ENCODE data around the gene OLFML2A.

OLFML2A gene

GRCh38 chr9:124849801-124850200, 72.9 kb downstream of the OLFML2A start:
- Mint-ChIP-seq H3K27ac (ENCODE audit: low read depth) (no peak overlapping the region), H3K27me3 (peaks cover 9% of the 10 kb centered on the region), H3K36me3 (ENCODE audit: insufficient read depth) (peaks cover 4% of the 10 kb centered on the region), H3K9me3 (no peaks in the 10 kb centered on the region), H3K4me1 (peaks cover 18% of the 10 kb centered on the region), H3K4me3 (no peak overlapping the region)
- no peak for DNase-seq (ENCODE audit: low spot score in 2 of 2)
- no peak for ATAC-seq (replicated peaks; ENCODE audit: extremely low read depth, poor library complexity, severe bottlenecking)

GRCh38 chr9:124852121-124852828, 75.3 kb downstream of the OLFML2A start:
- Mint-ChIP-seq H3K9me3 (no peaks in the 10 kb centered on the region), H3K4me3 (peak overlapping the region; percentile 68), H3K4me1 (peaks cover 18% of the 10 kb centered on the region), H3K27ac (ENCODE audit: low read depth) (peak overlapping the region; percentile 89), H3K27me3 (no peaks in the 10 kb centered on the region), H3K36me3 (ENCODE audit: insufficient read depth) (peaks cover 4% of the 10 kb centered on the region)
- DNase-seq (ENCODE audit: low spot score in 2 of 2) (no peak), ATAC-seq (replicated peaks; ENCODE audit: extremely low read depth, poor library complexity, severe bottlenecking) (no peak)

DNA sequence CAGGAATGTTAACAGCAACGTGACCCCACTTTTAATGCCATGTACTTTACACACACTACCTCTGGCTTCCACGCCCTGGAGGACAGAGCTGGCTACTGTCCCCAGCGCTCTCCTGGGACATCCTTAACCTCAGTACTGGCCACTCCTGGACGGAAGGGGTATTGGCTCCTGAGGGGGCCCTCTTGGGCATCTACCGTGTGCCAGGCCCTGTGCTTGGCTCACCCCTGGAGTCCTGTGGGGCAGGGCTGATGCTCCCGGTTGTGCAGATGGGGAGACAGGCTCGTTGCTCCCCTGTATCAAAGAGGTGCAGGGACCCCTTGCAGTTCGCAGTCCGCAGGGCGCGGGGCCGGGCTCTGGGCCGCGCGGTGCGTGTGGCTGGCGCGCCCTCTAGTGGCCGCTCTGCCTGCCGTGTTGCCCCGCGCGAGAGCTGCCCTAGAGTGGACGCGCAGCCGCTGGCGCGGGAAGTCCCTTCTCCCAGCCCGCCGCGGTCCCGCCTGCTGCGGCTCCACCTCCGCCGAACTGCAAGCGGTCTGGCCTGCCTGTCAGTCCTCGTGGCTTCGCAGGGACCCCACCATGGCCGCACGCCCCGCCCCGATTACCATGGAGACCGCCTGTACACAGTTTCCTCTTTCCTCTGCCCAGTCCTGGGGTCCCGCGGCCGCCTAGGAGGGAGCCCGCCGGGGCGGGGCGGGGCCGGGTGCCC, 76.0 kb downstream of the OLFML2A start, which contains the start of gene WDR38:
Gene WDR38 (plus strand): TSS at position 632 of the 703 bp plus-strand sequence. CDS start 72 bp downstream, outside the sequence.
- peaks cover 18% of the 10 kb centered on the region for H3K4me1 Mint-ChIP-seq
- no peaks in the 10 kb centered on the region for H3K9me3 Mint-ChIP-seq
- ATAC-seq (replicated peaks; ENCODE audit: extremely low read depth, poor library complexity, severe bottlenecking) = peak; percentile 90
- H3K36me3 Mint-ChIP-seq (ENCODE audit: insufficient read depth) = peaks cover 4% of the 10 kb centered on the region
- peak within 1 kb of the TSS; percentile 68 for H3K4me3 Mint-ChIP-seq
- no peaks in the 10 kb centered on the region for H3K27me3 Mint-ChIP-seq
- peak within 1 kb of the TSS; percentile 89 for H3K27ac Mint-ChIP-seq (ENCODE audit: low read depth)
- DNase-seq (ENCODE audit: low spot score in 2 of 2) = peak; percentile 78

GRCh38 chr9:124853605-124854143, 76.7 kb downstream of the OLFML2A start:
- H3K4me3 Mint-ChIP-seq = peak overlapping the region; percentile 68
- H3K36me3 Mint-ChIP-seq (ENCODE audit: insufficient read depth) = peaks cover 7% of the 10 kb centered on the region
- ATAC-seq (replicated peaks; ENCODE audit: extremely low read depth, poor library complexity, severe bottlenecking) = peak; percentile 16
- no peak for DNase-seq (ENCODE audit: low spot score in 2 of 2)
- H3K4me1 Mint-ChIP-seq = peaks cover 18% of the 10 kb centered on the region
- H3K9me3 Mint-ChIP-seq = no peaks in the 10 kb centered on the region
- H3K27me3 Mint-ChIP-seq = no peaks in the 10 kb centered on the region
- peak overlapping the region; percentile 89 for H3K27ac Mint-ChIP-seq (ENCODE audit: low read depth)

DNA sequence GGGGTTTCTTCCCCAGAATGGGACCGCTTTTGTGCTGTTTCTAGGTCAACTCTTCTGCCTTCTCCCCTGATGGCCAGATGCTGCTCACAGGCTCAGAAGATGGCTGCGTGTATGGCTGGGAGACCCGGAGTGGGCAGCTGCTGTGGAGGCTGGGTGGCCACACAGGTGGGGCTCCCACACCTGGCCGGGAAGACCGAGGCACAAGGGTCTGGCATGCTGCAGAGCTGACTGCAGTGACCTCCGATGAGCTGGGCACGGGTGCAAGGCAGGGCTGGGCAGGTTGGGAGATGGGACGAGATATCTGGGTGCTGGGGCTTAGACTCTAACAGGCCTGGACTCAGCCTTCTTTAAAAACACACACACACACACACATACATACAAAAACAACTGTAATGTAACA, 77.2 kb downstream of the OLFML2A start:
- Mint-ChIP-seq H3K4me3 (no peak overlapping the region), H3K27ac (ENCODE audit: low read depth) (peak overlapping the region; percentile 39)
- no peak for DNase-seq (ENCODE audit: low spot score in 2 of 2)

DNA sequence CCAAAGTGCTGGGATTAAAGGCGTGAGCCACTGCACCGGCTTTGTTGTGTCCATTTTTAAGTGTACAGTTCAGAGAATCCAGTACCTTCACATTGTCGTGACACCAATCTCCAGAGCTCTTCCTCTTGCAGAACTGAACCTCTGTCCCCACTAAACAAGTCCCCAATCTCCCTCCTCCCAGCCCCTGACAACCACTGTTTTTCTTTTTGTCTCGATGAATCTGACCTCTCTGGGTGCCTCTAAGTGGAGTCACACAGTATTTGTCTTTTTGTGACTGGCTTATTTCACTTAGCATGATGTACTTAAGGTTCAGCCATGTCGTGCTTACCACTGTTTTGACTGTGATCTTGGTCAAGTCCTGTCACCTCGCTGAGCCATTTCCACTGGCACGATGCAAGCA, 77.9 kb downstream of the OLFML2A start:
- H3K4me1 Mint-ChIP-seq = peaks cover 23% of the 10 kb centered on the region
- H3K9me3 Mint-ChIP-seq = no peaks in the 10 kb centered on the region
- ATAC-seq (replicated peaks; ENCODE audit: extremely low read depth, poor library complexity, severe bottlenecking) (no peak), DNase-seq (ENCODE audit: low spot score in 2 of 2) (no peak)
- H3K27ac Mint-ChIP-seq (ENCODE audit: low read depth) = peak overlapping the region; percentile 39
- H3K27me3 Mint-ChIP-seq = no peaks in the 10 kb centered on the region
- peaks cover 15% of the 10 kb centered on the region for H3K36me3 Mint-ChIP-seq (ENCODE audit: insufficient read depth)
- no peak overlapping the region for H3K4me3 Mint-ChIP-seq

More for the DNA sequence above, 77.2 kb downstream of the OLFML2A start:
- Mint-ChIP-seq H3K36me3 (ENCODE audit: insufficient read depth) (peaks cover 9% of the 10 kb centered on the region), H3K27me3 (no peaks in the 10 kb centered on the region), H3K9me3 (no peaks in the 10 kb centered on the region), H3K4me1 (peaks cover 18% of the 10 kb centered on the region)
- no peak for ATAC-seq (replicated peaks; ENCODE audit: extremely low read depth, poor library complexity, severe bottlenecking)

DNA sequence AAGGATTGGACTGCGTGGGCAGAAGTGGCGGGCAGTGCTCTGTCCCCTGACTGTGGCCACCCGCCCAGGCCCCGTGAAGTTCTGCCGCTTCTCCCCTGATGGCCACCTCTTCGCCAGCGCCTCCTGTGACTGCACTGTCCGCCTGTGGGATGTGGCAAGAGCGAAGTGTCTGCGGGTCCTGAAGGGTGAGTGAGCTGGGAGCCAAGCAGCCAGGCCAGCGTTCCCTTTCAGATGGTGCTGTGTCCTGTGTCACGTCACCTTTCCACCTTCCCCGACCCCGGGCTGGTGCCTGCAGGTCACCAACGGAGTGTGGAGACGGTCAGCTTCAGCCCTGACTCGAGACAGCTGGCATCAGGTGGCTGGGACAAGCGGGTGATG, 78.6 kb downstream of the OLFML2A start:
- Mint-ChIP-seq H3K4me3 (no peak overlapping the region), H3K36me3 (ENCODE audit: insufficient read depth) (peaks cover 22% of the 10 kb centered on the region), H3K9me3 (no peaks in the 10 kb centered on the region), H3K4me1 (peaks cover 30% of the 10 kb centered on the region), H3K27me3 (no peaks in the 10 kb centered on the region), H3K27ac (ENCODE audit: low read depth) (no peak overlapping the region)
- ATAC-seq (replicated peaks; ENCODE audit: extremely low read depth, poor library complexity, severe bottlenecking) (no peak), DNase-seq (ENCODE audit: low spot score in 2 of 2) (no peak)

DNA sequence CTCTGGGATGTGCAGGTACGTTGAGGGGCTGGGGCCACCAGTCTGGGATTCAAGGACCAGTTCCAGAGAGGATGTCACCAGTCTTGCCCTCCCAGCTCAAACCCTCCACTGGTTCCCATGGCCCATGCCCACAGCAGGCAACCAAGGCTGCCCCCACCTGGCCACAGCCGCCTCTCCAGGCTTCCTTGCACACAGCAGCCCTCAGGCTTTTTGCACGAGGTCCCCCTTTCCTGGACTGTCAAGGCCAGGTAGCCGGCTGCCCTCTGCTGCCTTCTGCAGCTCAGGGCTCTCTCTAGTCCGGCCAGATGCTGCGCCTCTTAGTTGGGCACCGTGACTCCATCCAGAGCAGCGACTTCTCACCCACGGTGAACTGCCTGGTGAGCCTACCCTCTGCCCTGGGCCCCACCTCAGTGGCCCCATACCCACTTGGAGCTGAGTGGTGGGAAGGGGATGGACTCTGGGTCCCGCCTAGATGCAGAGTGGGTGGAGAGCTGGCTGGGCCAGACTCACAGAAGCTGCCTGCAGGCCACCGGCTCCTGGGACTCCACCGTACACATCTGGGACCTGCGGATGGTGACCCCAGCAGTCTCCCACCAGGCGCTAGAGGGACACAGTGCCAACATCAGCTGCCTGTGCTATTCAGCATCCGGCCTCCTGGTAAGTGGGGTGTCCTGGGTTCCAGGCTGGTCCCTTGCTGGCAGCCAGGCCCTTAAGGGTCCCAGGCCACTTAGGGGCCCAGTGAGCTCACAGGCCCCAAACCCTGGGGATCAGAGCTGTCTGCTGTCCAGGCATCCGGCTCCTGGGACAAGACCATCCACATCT, 79.2 kb downstream of the OLFML2A start:
- Mint-ChIP-seq H3K4me1 (peaks cover 31% of the 10 kb centered on the region), H3K27ac (ENCODE audit: low read depth) (no peak overlapping the region), H3K27me3 (no peaks in the 10 kb centered on the region), H3K9me3 (no peaks in the 10 kb centered on the region), H3K4me3 (no peak overlapping the region), H3K36me3 (ENCODE audit: insufficient read depth) (peaks cover 22% of the 10 kb centered on the region)
- DNase-seq (ENCODE audit: low spot score in 2 of 2) (no peak), ATAC-seq (replicated peaks; ENCODE audit: extremely low read depth, poor library complexity, severe bottlenecking) (no peak)

DNA sequence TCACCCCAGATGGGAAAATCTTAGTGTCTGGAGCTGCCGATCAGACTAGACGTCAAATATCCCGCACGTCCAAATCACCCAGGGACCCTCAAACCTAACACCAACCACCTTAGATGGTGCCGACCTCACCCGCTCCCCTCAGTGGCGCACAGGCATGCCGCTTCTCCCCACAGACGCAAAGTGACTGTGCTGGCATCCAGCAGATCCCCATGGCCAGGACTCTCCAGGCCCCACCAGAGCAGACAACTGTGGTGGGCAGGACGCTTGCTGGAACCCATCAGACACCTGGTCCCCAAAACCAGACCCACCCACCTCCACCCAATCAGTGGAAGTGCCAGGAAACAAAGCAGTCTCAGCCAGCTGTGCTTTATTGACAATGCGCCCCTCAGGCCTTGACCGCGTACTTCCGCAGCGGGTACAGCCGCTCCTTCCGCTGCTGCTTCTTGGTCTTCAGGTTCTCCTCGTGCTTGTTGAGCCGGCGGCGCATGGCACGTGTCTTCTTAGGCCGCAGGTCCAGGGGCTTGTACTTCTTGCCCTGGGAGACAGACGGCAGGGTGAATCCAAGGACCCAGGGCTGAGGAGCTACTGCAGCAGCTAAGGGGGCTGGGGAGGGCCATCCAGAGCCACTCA, 80.7 kb downstream of the OLFML2A start:
- ATAC-seq (replicated peaks; ENCODE audit: extremely low read depth, poor library complexity, severe bottlenecking) (no peak), DNase-seq (ENCODE audit: low spot score in 2 of 2) (no peak)
- Mint-ChIP-seq H3K27me3 (no peaks in the 10 kb centered on the region), H3K27ac (ENCODE audit: low read depth) (peak overlapping the region; percentile 56), H3K4me1 (peaks cover 33% of the 10 kb centered on the region), H3K4me3 (no peak overlapping the region), H3K36me3 (ENCODE audit: insufficient read depth) (peaks cover 25% of the 10 kb centered on the region), H3K9me3 (no peaks in the 10 kb centered on the region)

- no peaks in the 10 kb centered on the region for H3K27me3 Mint-ChIP-seq
- no peak for ATAC-seq (replicated peaks; ENCODE audit: extremely low read depth, poor library complexity, severe bottlenecking)
- H3K36me3 Mint-ChIP-seq (ENCODE audit: insufficient read depth) = peaks cover 21% of the 10 kb centered on the region
- no peak overlapping the region for H3K27ac Mint-ChIP-seq (ENCODE audit: low read depth)
- no peak overlapping the region for H3K4me3 Mint-ChIP-seq
- no peaks in the 10 kb centered on the region for H3K9me3 Mint-ChIP-seq
- DNase-seq (ENCODE audit: low spot score in 2 of 2) = no peak
- H3K4me1 Mint-ChIP-seq = peaks cover 26% of the 10 kb centered on the region
Observed at GRCh38 chr9:124858330-124859046, 81.6 kb downstream of the OLFML2A start.

DNA sequence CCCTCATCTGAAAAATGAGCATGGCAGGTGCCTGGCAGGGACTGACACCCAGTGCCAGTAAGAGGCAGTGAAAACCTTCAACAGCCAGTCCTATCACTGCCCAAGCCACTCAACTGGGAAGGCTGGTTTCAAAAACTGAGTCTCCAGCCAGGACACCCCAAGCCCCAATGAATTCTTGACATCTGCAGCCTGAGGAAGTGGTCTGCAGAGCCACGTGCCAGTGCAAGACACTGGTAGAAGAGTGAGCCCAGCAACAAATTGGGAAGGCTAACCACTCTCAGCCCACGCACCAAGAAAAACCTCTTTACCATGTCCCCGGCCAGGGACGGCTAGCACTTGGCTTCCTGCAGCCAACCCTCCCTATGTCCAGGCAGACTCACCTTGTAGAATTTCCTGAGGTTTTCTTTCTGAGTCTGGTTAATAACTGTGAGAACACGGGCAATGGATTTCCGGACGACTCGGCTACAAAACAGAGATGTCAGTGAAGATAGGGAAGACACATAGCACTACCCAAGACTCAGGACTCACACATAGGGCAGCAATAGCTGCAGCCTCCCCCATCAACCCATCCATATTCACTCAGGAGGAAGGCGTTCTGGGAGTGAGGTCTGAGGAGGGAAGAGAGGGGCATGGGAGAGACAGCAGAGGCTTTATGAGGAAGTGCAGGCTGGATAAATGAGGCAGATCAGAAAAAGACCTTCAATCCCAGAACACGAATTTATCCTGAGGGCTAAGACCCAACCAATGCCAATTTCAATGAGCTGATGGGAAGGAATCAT, 83.1 kb downstream of the OLFML2A start:
- H3K27me3 Mint-ChIP-seq = no peaks in the 10 kb centered on the region
- no peak for ATAC-seq (replicated peaks; ENCODE audit: extremely low read depth, poor library complexity, severe bottlenecking)
- H3K4me3 Mint-ChIP-seq = peak overlapping the region; percentile 85
- peak overlapping the region; percentile 83 for H3K27ac Mint-ChIP-seq (ENCODE audit: low read depth)
- H3K4me1 Mint-ChIP-seq = peaks cover 26% of the 10 kb centered on the region
- peaks cover 21% of the 10 kb centered on the region for H3K36me3 Mint-ChIP-seq (ENCODE audit: insufficient read depth)
- no peaks in the 10 kb centered on the region for H3K9me3 Mint-ChIP-seq
- no peak for DNase-seq (ENCODE audit: low spot score in 2 of 2)

All from central memory CD8-positive, alpha-beta T cell (primary cell).